MM.1S (cell line): ENCODE results near the gene DLEC1.
"Not testable (repeated sequence)": the region's sequence is repeated elsewhere in the genome, so short reads cannot be mapped to it uniquely, and the experiment has no call there.

Experiments used
- DNase-seq: peaks from one replicate; pipeline ENCODE4 v3.0.0-alpha.2; 2015
- H2AFZ ChIP-seq: fragments of 300-600 bp; sonication (generic); 2 replicates; pipeline ENCODE4 v1.6.0; 2016; ENCODE audit warnings: antibody characterized with exemption, low read length
- H3F3A ChIP-seq: fragments of 300-600 bp; sonication (generic); 2 replicates; pipeline ENCODE4 v1.6.1; 2016; ENCODE audit warnings: mild to moderate bottlenecking, antibody characterized with exemption, low read length, moderate library complexity, mixed read lengths; ENCODE audit not compliant: insufficient read depth
- H3K27ac ChIP-seq: fragments of 300-600 bp; sonication (generic); 2 replicates; pipeline ENCODE4 v1.5.1; 2016; ENCODE audit warnings: mild to moderate bottlenecking, low read length
- H3K27me3 ChIP-seq: fragments of 300-600 bp; sonication (generic); replicated peaks from 2 replicates; pipeline ENCODE4 v1.6.0; 2016; ENCODE audit warnings: low read length; ENCODE audit not compliant: insufficient read depth
- H3K36me3 ChIP-seq: fragments of 300-600 bp; sonication (generic); replicated peaks from 2 replicates; pipeline ENCODE4 v1.6.1; 2016; ENCODE audit warnings: mild to moderate bottlenecking, low read length, mixed read lengths; ENCODE audit not compliant: insufficient read depth
- H3K4me1 ChIP-seq: fragments of 300-600 bp; sonication (generic); 2 replicates; pipeline ENCODE4 v1.6.1; 2016; ENCODE audit warnings: low read length, mixed read lengths
- H3K4me2 ChIP-seq: fragments of 300-600 bp; sonication (generic); 2 replicates; pipeline ENCODE4 v1.6.0; 2016; ENCODE audit warnings: low read depth, low read length
- H3K4me3 ChIP-seq: fragments of 300-600 bp; sonication (generic); 2 replicates; pipeline ENCODE4 v1.5.1; 2016; ENCODE audit warnings: low read length, mixed read lengths
- H3K79me2 ChIP-seq: fragments of 300-600 bp; sonication (generic); 2 replicates; pipeline ENCODE4 v1.6.1; 2016; ENCODE audit warnings: mixed run types, low read length, mixed read lengths
- H3K9ac ChIP-seq: fragments of 300-600 bp; sonication (generic); 2 replicates; pipeline ENCODE4 v1.6.1; 2016; ENCODE audit warnings: low read length, mixed read lengths
- H3K9me2 ChIP-seq: fragments of 300-600 bp; sonication (generic); replicated peaks from 2 replicates; pipeline ENCODE4 v1.6.1; 2016; ENCODE audit warnings: mild to moderate bottlenecking, low read length, mixed read lengths; ENCODE audit not compliant: insufficient read depth
- H3K9me3 ChIP-seq: fragments of 300-600 bp; sonication (generic); replicated peaks from 2 replicates; pipeline ENCODE4 v1.6.1; 2016; ENCODE audit warnings: mild to moderate bottlenecking, low read length, mixed read lengths; ENCODE audit not compliant: insufficient read depth
- H4K20me1 ChIP-seq: fragments of 300-600 bp; sonication (generic); 2 replicates; pipeline ENCODE4 v1.6.1; 2016; ENCODE audit warnings: mild to moderate bottlenecking, low read length, moderate library complexity, mixed read lengths; ENCODE audit not compliant: insufficient read depth
- CTCF ChIP-seq: fragments of 300-600 bp; sonication (generic); IDR thresholded peaks from 2 replicates; pipeline ENCODE4 v1.5.1; 2016; ENCODE audit warnings: antibody characterized with exemption, low read length, mixed read lengths
- EZH2 ChIP-seq: fragments of 300-600 bp; sonication (generic); optimal IDR thresholded peaks from 2 replicates; pipeline ENCODE3; 2017; ENCODE audit warnings: low read depth, mild to moderate bottlenecking, antibody characterized with exemption, low read length, mixed read lengths
- EZH2phosphoT487 ChIP-seq: fragments of 300-600 bp; sonication (generic); IDR thresholded peaks from 2 replicates; pipeline ENCODE4 v1.6.1; 2018; ENCODE audit warnings: antibody characterized with exemption, low read length

The DLEC1 gene

GRCh38 chr3:38049358-38050126 lies 10.5 kb downstream of the DLEC1 start:
- Histone ChIP-seq H3K27ac (no peak overlapping the region), H3K9ac (no peak overlapping the region), H3K4me3 (no peak overlapping the region), H3F3A (no peaks in the 10 kb centered on the region), H3K4me2 (no peak overlapping the region), H3K9me3 (no peaks in the 10 kb centered on the region), H3K27me3 (no peaks in the 10 kb centered on the region), H3K36me3 (no peaks in the 10 kb centered on the region), H2AFZ (no peak overlapping the region), H3K9me2 (no peaks in the 10 kb centered on the region), H3K79me2 (no peaks in the 10 kb centered on the region), H3K4me1 (no peaks in the 10 kb centered on the region), H4K20me1 (no peaks in the 10 kb centered on the region)
- TF ChIP-seq CTCF (no peak), EZH2 (no peak), EZH2phosphoT487 (no peak)
- no peak for DNase-seq

GRCh38 chr3:38051131-38051530 lies 12.1 kb downstream of the DLEC1 start:
- H4K20me1 ChIP-seq: no peaks in the 10 kb centered on the region
- no peaks in the 10 kb centered on the region for H3K9me2 ChIP-seq
- no peaks in the 10 kb centered on the region for H3F3A ChIP-seq
- H2AFZ ChIP-seq: no peak overlapping the region
- H3K4me1 ChIP-seq: no peaks in the 10 kb centered on the region
- no peak overlapping the region for H3K4me3 ChIP-seq
- H3K9ac ChIP-seq: no peak overlapping the region
- H3K9me3 ChIP-seq: no peaks in the 10 kb centered on the region
- TF ChIP-seq CTCF (no peak), EZH2 (no peak), EZH2phosphoT487 (no peak)
- H3K27ac ChIP-seq: no peak overlapping the region
- no peak overlapping the region for H3K4me2 ChIP-seq
- no peak for DNase-seq
- no peaks in the 10 kb centered on the region for H3K27me3 ChIP-seq
- H3K79me2 ChIP-seq: no peaks in the 10 kb centered on the region
- no peaks in the 10 kb centered on the region for H3K36me3 ChIP-seq

- H3K4me3 ChIP-seq, H3F3A ChIP-seq, H3K9me2 ChIP-seq, H3K79me2 ChIP-seq, DNase-seq, H3K36me3 ChIP-seq, H3K27ac ChIP-seq, H3K27me3 ChIP-seq, H3K4me2 ChIP-seq, H3K4me1 ChIP-seq, H2AFZ ChIP-seq, H3K9ac ChIP-seq, H4K20me1 ChIP-seq, H3K9me3 ChIP-seq: not testable (repeated sequence)
Measured at GRCh38 chr3:38053286-38053685, 14.3 kb downstream of the DLEC1 start.

- H3K4me2 ChIP-seq, H3K4me3 ChIP-seq, H3K36me3 ChIP-seq, DNase-seq, H3F3A ChIP-seq, H4K20me1 ChIP-seq, H3K4me1 ChIP-seq, H3K9me2 ChIP-seq, H3K9ac ChIP-seq, H2AFZ ChIP-seq, H3K27me3 ChIP-seq, H3K9me3 ChIP-seq, H3K27ac ChIP-seq, H3K79me2 ChIP-seq: not testable (repeated sequence)
Measured at GRCh38 chr3:38053813-38054498, 14.9 kb downstream of the DLEC1 start.
